ENCODE data around the gene KLHL3.

Gene KLHL3

GRCh38 chr5:137603891-137604290 is 132.0 kb downstream of the KLHL3 start:
- TF ChIP-seq CTCF (IDR thresholded peaks at IDR 0.05; ENCODE audit: poor library complexity, severe bottlenecking) = no peak
- Histone ChIP-seq H3K4me1 (ENCODE audit: insufficient read depth, poor library complexity, severe bottlenecking) (no peaks in the 10 kb centered on the region), H3K4me3 (ENCODE audit: severe bottlenecking) (no peak overlapping the region), H3K9me3 (ENCODE audit: severe bottlenecking) (no peaks in the 10 kb centered on the region), H3K36me3 (ENCODE audit: low read depth) (no peaks in the 10 kb centered on the region), H3K27me3 (ENCODE audit: insufficient read depth, poor library complexity, severe bottlenecking) (peaks cover 30% of the 10 kb centered on the region), H3K27ac (ENCODE audit: poor library complexity, severe bottlenecking) (no peak overlapping the region)
- DNase-seq (ENCODE audit: low spot score) (no peak), ATAC-seq (ENCODE audit: low read depth) (no peak)

DNA sequence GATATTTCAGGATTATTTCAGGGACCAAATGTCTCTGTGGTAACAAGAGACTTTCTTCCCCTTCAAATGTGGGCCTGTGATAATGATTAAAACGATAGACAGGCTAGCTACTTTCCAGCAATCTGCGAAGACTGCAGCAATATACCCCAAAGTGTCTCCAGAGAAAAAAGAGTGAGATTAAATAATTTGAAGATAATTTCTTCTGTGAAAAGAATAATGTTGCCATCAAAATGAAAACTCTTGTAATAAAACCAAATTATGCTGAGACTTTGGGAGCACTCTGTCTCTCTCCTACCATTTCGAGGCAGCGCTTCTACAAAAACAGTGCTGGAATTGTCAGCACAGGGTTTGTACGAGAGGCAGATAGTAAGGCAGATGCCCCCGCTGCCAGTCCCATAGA is 132.5 kb downstream of the KLHL3 start:
- ATAC-seq (ENCODE audit: low read depth) = no peak
- no peak for DNase-seq (ENCODE audit: low spot score)
- Histone ChIP-seq H3K36me3 (ENCODE audit: low read depth) (no peaks in the 10 kb centered on the region), H3K27ac (ENCODE audit: poor library complexity, severe bottlenecking) (no peak overlapping the region), H3K9me3 (ENCODE audit: severe bottlenecking) (no peaks in the 10 kb centered on the region), H3K4me1 (ENCODE audit: insufficient read depth, poor library complexity, severe bottlenecking) (no peaks in the 10 kb centered on the region), H3K27me3 (ENCODE audit: insufficient read depth, poor library complexity, severe bottlenecking) (peaks cover 30% of the 10 kb centered on the region), H3K4me3 (ENCODE audit: severe bottlenecking) (no peak overlapping the region)
- TF ChIP-seq CTCF (IDR thresholded peaks at IDR 0.05; ENCODE audit: poor library complexity, severe bottlenecking) = no peak

GRCh38 chr5:137602721-137603273 is 133.1 kb downstream of the KLHL3 start:
- no peak for TF ChIP-seq CTCF (IDR thresholded peaks at IDR 0.05; ENCODE audit: poor library complexity, severe bottlenecking)
- Histone ChIP-seq H3K36me3 (ENCODE audit: low read depth) (no peaks in the 10 kb centered on the region), H3K4me3 (ENCODE audit: severe bottlenecking) (no peak overlapping the region), H3K9me3 (ENCODE audit: severe bottlenecking) (no peaks in the 10 kb centered on the region), H3K4me1 (ENCODE audit: insufficient read depth, poor library complexity, severe bottlenecking) (no peaks in the 10 kb centered on the region), H3K27me3 (ENCODE audit: insufficient read depth, poor library complexity, severe bottlenecking) (peaks cover 33% of the 10 kb centered on the region), H3K27ac (ENCODE audit: poor library complexity, severe bottlenecking) (no peak overlapping the region)
- ATAC-seq (ENCODE audit: low read depth) (no peak), DNase-seq (ENCODE audit: low spot score) (no peak)

- peaks cover 45% of the 10 kb centered on the region for H3K27me3 ChIP-seq (ENCODE audit: insufficient read depth, poor library complexity, severe bottlenecking)
- DNase-seq (ENCODE audit: low spot score) = no peak
- H3K4me1 ChIP-seq (ENCODE audit: insufficient read depth, poor library complexity, severe bottlenecking) = no peaks in the 10 kb centered on the region
- no peak overlapping the region for H3K27ac ChIP-seq (ENCODE audit: poor library complexity, severe bottlenecking)
- no peak for TF ChIP-seq CTCF (IDR thresholded peaks at IDR 0.05; ENCODE audit: poor library complexity, severe bottlenecking)
- ATAC-seq (ENCODE audit: low read depth) = no peak
- no peak overlapping the region for H3K4me3 ChIP-seq (ENCODE audit: severe bottlenecking)
- no peaks in the 10 kb centered on the region for H3K9me3 ChIP-seq (ENCODE audit: severe bottlenecking)
- H3K36me3 ChIP-seq (ENCODE audit: low read depth) = no peaks in the 10 kb centered on the region
Measured at GRCh38 chr5:137600721-137601360, 135.0 kb downstream of the KLHL3 start.

GRCh38 chr5:137599457-137599856 is 136.4 kb downstream of the KLHL3 start:
- no peak for ATAC-seq (ENCODE audit: low read depth)
- no peak overlapping the region for H3K27ac ChIP-seq (ENCODE audit: poor library complexity, severe bottlenecking)
- no peak for TF ChIP-seq CTCF (IDR thresholded peaks at IDR 0.05; ENCODE audit: poor library complexity, severe bottlenecking)
- no peaks in the 10 kb centered on the region for H3K9me3 ChIP-seq (ENCODE audit: severe bottlenecking)
- no peak for DNase-seq (ENCODE audit: low spot score)
- H3K36me3 ChIP-seq (ENCODE audit: low read depth) = no peaks in the 10 kb centered on the region
- H3K27me3 ChIP-seq (ENCODE audit: insufficient read depth, poor library complexity, severe bottlenecking) = peaks cover 45% of the 10 kb centered on the region
- no peak overlapping the region for H3K4me3 ChIP-seq (ENCODE audit: severe bottlenecking)
- H3K4me1 ChIP-seq (ENCODE audit: insufficient read depth, poor library complexity, severe bottlenecking) = no peaks in the 10 kb centered on the region
